ENCODE measurements around the gene AGO3. TPM values are rescaled to one million over a fixed set of nuclear protein-coding genes. Genes with fewer than 3 reads are reported as not detected.

Gene AGO3
- total and polyA plus RNA-seq, 2 donors (not counting 3 experiments of a cell fraction or from before 2014, with no cell fraction given): 10.4 to 21.1 TPM

DNA sequence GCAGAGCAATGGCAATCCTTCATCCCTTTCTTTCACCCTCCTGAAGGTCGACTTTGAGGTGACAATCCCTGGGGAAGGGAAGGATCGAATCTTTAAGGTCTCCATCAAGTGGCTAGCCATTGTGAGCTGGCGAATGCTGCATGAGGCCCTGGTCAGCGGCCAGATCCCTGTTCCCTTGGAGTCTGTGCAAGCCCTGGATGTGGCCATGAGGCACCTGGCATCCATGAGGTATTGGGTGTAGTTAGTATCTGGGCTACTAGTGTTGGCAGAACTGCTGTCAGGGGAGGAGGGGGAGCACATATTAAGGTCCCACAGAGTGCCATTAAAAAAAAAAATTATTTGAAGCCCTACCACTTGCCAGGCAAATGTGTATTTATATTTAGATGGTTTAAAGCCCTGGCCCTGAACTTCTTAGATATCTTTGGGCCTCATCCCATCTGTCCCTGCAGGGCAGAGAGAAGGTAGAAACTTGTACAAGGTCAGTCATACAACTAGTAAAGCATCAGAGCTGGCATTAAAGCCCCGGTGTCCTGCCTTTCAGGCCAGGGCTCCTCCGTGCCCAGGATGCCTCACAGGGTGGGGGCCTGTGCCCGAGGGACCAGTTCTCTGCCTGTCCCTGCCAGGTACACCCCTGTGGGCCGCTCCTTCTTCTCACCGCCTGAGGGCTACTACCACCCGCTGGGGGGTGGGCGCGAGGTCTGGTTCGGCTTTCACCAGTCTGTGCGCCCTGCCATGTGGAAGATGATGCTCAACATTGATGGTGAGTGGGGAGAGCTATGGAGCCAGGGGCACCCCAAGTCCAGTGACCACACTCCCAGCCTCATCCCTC, 37.6 kb upstream of the AGO3 start:
- no peaks in the 10 kb centered on the region for H3K79me2 ChIP-seq (ENCODE audit: control insufficient read depth, insufficient read depth, low read length)
- no peaks in the 10 kb centered on the region for H3K9me1 ChIP-seq (replicated peaks; ENCODE audit: control insufficient read depth, extremely low read depth, insufficient read depth, low read length)
- no peak overlapping the region for H3K27ac ChIP-seq (ENCODE audit: insufficient read depth, low read depth, low read length)
- no peaks in the 10 kb centered on the region for H3K9me3 ChIP-seq (replicated peaks; ENCODE audit: control insufficient read depth, insufficient read depth, low read length)
- dilution Hi-C loops (cut with MboI; ENCODE audit: extremely low pct_ligation_motif_present, low sequenced_read_pairs): no loop called here
- ChIA-PET POLR2A (no interaction called here), CTCF (interaction anchor here (0.8 kb wide), 1 partner anchor 11 kb away, joined by 3 read pairs; no protein-coding TSS in a partner anchor)
- peaks cover 6 to 9% of the 10 kb centered on the region in 2 experiments for H3K36me3 ChIP-seq (ENCODE audit: control insufficient read depth in 2 of 2, extremely low read depth in 1 of 2, insufficient read depth in 2 of 2, low read length in 2 of 2)
- H3K9ac ChIP-seq (replicated peaks; ENCODE audit: extremely low read depth, insufficient read depth, low read length): no peak overlapping the region
- TF ChIP-seq POLR2A (IDR thresholded peaks at IDR 0.05; ENCODE audit: low read depth, low read length) (no peak), GATA2 (IDR thresholded peaks at IDR 0.05; ENCODE audit: insufficient read depth, insufficient read length, low read depth, low read length) (no peak), EZH2 (IDR thresholded peaks at IDR 0.05; ENCODE audit: borderline replicate concordance, low read depth, low read length, severe bottlenecking) (no peak), CTCF (IDR thresholded peaks at IDR 0.05; ENCODE audit: extremely low read depth in 1 of 2, insufficient read depth in 1 of 2, low read depth in 1 of 2, low read length in 2 of 2) (no peak), POLR2AphosphoS5 (IDR thresholded peaks at IDR 0.05; ENCODE audit: insufficient read depth, low read depth, low read length) (no peak)
- TF ChIP-seq, protein P1, sequence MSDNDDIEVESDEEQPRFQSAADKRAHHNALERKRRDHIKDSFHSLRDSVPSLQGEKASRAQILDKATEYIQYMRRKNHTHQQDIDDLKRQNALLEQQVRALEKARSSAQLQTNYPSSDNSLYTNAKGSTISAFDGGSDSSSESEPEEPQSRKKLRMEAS (IDR thresholded peaks at IDR 0.05; ENCODE audit: insufficient read depth, insufficient read length): no peak
- no peak overlapping the region for H2AFZ ChIP-seq (ENCODE audit: low read depth, low read length)
- no peaks in the 10 kb centered on the region for H3K27me3 ChIP-seq (ENCODE audit: control insufficient read depth in 2 of 2, insufficient read depth in 2 of 2, low read length in 2 of 2)
- intact Hi-C loops (cut with micrococcal nuclease): no loop called here
- FAIRE-seq: no peak
- no peaks in the 10 kb centered on the region for H4K20me1 ChIP-seq (replicated peaks; ENCODE audit: control insufficient read depth, extremely low read depth, insufficient read depth, low read length)
- H3K4me2 ChIP-seq (ENCODE audit: insufficient read depth, low read length): no peak overlapping the region
- DNase-seq (ENCODE audit: low read depth, low spot score): no peak
- H3K4me3 ChIP-seq (replicated peaks in 1 of 3; ENCODE audit: insufficient read depth in 1 of 3, low read depth in 1 of 3, low read length in 3 of 3): no peak overlapping the region
- H3K4me1 ChIP-seq (ENCODE audit: control insufficient read depth, extremely low read depth, insufficient read depth, low read length): no peaks in the 10 kb centered on the region
- BruUV-seq (replicated peaks): no TSS peak

Data from endothelial cell of umbilical vein (primary cell).